HG03520 (cell line): Measurements from ENCODE around the gene OR1L6.

Source experiments
- ATAC-seq: cut with Tn5 transposase; IDR thresholded peaks from one replicate; pipeline ENCODE4 v1.9.1; 2021; ENCODE audit warnings: mild to moderate bottlenecking, moderate library complexity; ENCODE audit not compliant: unreplicated experiment

The OR1L6 gene, protein sequence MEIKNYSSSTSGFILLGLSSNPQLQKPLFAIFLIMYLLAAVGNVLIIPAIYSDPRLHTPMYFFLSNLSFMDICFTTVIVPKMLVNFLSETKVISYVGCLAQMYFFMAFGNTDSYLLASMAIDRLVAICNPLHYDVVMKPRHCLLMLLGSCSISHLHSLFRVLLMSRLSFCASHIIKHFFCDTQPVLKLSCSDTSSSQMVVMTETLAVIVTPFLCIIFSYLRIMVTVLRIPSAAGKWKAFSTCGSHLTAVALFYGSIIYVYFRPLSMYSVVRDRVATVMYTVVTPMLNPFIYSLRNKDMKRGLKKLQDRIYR

DNA sequence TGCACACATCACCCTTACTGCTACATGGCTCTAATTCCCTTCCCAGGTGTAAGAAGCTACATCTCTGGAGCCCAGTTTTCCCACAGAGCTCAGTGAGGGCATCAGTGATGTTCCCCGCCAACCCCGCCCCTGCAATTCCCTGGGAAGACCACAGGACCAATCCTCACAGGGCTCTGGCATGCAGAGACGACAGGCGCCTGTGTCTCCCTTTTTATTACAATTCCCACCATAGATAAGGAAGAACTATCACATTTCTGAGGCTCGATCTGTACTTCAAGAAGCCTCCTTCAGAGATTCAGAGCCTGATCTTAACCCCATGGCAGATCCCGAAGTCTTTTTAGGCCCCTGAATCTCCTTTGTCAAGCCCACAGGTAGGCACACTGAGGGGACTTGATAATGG is at the start of gene OR1L6:
Gene OR1L6 (plus strand): TSS at position 301 of the 400 bp plus-strand sequence. CDS start 7,545 bp downstream, outside the sequence.
- no peak for ATAC-seq

DNA sequence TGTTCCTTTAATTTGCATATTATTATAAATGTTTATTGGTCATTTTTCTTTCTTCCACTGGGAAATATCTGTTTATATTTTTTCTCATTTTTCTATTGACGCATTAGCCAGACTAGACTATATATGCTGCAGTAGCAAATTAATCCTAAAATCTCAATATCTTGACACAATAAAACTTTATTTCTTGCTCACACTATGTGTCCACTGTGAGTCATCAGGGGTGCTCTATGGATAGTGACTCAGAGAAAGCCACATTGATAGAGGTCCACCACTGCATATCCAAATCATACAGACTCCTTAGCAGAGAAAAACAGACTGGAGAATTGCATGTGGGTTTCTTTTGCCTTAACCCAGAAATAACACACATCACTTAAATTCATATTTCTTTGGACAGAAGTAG is 46.4 kb upstream of the OR1L6 start:
- no peak for ATAC-seq

DNA sequence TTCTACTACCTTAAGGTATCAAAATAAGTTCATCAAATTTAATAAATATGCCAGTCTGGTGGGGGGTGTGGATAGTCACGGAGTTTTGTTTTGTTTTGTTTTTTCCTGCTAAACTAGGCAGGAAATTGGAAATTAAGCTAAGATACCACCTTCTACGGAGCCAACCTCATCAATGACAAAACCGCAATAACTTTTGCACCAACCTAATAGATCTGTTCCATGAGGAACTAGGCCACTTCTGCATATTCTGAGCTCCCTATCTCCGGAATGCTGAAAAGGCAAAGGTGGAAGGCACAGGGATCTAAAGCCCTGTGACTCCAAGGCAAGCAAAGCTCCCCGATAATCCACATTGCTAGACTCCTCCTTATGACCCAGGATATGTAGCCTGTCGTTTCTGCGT is 24.1 kb upstream of the OR1L6 start:
- no peak for ATAC-seq

DNA sequence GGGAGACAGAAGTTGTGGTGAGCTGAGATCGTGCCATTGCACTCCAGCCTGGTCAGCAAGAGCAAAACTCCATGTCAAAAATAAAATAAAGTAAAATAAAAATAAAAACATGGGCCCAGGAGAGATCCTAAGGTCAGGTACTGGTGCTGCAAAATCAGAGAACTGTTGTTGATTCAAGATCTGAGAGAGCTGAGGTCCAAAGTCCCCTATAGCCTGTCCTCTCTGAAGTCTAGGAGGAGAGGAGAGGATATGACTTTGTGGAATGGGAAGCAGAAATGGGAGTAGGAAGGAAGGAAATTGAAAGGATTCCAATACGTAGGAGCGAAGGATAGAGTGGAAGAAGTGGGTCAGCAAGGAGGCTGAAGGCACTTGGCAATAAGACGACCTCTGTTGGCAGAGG is 22.9 kb upstream of the OR1L6 start:
- ATAC-seq = no peak

DNA sequence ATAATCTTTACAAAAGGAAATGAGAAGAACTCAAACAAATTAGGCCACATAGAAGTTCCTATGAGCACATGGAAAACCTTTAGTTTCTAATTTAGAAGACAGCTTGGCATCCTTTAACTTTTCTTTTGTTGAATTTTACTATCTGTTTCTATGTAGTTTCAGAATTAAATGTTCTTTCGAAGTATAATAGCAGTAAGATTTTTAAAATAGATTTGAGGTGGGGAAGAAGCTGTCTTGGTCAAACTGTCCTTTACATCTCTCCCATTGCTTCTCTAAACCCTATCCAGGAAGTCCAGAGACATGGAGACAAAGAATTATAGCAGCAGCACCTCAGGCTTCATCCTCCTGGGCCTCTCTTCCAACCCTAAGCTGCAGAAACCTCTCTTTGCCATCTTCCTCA is 18.4 kb upstream of the OR1L6 start, which contains the start of gene OR1L4:
Gene OR1L4 (plus strand): TSS at position 301 of the 400 bp plus-strand sequence. CDS start 0 bp downstream, at position 301.
- ATAC-seq = no peak

DNA sequence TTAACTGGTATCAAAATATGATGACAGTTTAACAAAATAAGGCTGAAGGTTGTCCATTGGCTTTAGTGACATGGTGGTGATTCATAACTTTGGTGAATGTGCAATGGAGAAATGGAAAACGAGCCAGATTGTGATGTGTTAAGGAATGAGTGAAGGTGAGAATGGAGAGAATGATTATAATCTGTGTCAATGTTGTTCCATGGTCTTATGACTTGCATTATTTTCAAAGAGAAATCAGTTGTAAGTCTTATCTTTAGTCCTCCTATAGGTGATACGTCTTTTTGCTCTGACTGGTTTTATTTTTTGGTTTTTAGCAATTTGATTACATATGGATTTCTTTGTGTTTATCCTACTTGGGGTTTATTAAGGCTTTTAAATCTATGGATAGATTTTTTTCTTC is 12.7 kb downstream of the OR1L6 start:
- no peak for ATAC-seq

DNA sequence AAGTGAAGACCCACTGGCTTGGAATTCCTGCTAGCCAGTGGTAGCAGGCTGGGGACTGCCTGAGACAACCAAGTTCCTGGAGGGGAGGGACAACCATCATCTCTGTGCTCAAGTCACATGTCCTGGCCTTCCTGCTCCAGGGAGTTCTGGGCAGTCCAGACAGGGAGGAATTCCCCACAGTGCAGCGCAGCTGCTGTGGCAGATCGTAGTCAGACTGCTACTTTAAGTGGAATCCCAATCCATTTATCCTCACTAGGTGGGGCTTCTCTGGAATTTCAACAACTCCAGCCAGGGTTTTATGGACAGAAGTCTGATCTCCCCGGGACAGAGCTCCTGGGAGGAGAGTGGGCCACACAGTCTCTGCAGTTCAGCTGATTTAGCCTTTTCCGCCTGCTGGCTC is 25.7 kb downstream of the OR1L6 start:
- no peak for ATAC-seq

DNA sequence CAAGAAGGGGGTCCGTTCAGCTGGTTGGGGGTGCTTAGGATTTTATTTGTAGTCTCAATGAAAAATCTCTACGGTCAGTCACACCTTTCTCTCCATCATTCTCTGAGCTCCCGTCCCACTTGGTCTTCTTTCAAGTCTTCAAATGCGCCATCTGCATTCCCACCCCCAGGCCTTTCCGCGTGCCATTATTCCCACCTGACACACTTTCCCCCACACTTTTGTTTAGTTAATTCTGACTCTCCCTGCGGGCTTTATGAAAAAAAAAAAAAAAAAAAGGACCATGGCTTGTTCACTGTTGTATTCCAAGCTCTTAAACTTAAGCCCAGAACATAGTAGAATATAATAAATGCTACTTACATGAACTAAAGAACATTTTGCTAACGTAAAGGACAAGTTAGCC is 34.9 kb downstream of the OR1L6 start:
- ATAC-seq = no peak

DNA sequence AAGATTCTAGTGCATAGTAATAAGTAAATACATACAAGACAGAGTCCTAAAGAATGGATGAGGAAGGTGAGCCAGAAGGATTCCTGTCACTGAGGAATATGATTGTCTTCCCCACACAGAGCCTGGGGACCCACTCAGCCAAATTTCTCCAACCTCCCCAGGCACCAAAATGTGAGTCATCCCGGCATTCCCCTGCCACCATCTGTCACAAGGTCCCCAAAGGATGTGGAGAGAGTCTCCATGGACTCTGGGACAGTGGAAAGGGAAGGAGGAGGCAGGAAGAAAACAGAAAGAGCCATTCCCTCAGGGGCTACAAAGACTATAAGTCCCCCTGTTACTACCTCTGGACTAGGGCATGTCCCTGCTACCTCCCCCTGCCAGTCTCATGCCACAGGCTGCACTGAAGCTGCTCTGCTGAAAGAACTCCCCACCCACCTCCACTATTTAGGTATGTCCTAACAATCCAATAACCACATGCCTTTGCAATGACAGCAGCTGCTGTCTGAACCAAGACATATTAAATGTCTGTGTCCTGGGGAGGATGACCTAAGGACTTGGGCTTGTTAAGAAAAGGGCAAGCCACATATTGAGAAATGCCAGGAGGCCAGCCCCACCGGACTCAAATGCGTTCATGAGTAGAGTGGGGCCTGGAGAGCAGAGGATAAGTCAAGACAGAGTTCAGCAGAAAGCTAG is 36.0 kb downstream of the OR1L6 start:
- no peak for ATAC-seq

DNA sequence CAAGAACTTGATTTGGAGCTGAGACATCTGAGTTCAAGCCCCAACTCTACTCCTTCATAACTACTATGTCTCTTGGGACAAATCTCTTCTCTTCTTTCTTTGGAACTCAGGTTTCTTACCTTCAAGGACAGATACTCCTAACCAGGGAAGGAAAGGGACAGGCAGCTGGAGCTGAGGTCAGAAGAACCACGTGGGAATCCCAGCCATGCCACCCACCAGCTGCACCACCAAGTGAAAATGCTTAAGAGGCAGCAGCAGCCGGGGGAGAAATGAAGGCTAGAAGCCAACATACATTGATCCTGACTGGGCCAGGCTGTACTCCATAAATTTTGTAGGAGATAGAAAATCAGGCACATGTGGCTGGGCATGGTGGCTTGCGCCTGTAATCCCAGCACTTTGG is 37.1 kb downstream of the OR1L6 start:
- ATAC-seq = no peak

DNA sequence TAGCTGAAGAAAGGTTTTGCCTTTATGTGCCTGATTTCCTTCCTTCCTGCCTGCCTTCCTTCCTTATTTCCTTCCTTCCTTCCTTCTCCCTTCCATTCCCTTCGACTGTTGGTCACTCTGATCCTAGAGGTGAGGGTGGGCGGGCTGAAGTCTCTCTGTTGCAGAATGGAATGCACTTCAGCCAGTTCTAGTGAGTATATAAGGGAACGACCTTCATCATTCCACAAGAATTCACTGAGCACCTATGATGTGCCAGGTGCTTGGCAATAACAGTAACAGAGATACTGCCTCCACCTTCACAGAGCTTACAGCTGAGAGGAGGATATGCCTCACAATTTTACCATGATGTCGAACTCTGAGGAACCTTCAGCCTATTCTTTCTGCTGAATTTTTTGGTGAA is 37.9 kb downstream of the OR1L6 start:
- no peak for ATAC-seq

DNA sequence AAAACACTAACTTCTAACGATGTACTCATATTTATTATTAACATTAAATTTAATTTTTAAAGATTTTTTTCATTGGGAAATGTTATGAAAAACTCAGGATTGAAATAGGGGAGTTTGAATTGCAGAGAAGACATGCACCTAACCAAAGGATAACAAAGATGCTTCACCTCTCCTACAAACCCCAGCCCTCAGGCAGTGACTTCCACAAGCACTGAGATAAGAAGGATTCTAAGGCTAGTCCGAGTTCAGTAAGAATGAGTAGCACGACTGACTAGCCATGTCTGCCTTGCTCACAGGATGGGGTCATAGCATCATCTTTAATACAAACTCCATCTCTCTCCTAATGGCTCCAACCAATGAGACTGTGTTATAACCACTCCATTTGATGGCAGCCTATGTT is 39.6 kb downstream of the OR1L6 start:
- no peak for ATAC-seq

DNA sequence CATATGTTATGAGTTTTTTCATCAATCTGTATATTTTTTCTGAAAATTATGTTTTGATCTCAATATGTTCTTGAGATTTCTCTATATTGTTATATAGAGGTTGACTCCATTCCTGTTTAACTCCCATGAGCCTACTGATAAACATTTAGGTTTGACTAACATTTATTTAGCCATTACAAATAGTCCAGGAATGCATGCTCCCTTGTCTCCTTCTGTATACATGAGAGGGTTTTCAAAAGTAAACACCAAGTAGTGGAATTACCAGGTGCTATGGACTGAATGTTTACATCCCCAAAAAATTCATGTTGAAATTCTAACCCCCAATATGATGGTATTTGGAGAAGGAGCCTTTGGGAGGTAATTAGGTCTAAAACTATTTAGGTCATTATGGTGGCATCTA is 43.2 kb downstream of the OR1L6 start:
- no peak for ATAC-seq

DNA sequence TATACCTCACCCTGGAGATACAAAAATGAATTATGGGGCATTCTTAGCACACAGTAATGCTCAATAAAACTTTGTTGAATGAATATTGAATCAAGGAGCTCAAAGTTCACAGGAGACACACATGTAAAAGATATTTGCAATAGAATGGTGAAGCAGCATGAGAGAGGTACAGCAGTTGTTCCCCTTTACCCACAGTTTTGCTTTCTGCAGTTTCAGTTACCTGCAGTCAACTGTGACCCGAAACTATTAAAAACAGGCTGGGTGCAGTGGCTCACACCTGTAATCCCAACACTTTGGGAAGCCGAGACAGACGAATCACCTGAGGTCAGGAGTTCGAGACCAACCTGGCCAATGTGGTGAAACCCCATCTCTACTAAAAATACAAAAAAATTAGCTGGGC is 44.2 kb downstream of the OR1L6 start:
- ATAC-seq = no peak

DNA sequence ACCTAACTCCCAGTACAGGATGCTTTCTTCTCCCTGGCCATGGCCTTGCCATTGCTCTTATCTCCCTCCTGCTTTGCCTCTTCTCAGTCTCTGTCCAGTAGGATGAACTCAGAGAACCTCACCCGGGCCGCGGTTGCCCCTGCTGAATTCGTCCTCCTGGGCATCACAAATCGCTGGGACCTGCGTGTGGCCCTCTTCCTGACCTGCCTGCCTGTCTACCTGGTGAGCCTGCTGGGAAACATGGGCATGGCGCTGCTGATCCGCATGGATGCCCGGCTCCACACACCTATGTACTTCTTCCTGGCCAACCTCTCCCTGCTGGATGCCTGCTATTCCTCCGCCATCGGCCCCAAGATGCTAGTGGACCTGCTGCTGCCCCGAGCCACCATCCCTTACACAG is 46.7 kb downstream of the OR1L6 start, which contains the start of gene OR5C1:
Gene OR5C1 (plus strand): TSS at position 103 of the 400 bp plus-strand sequence. CDS start 0 bp downstream, at position 103.
- ATAC-seq = no peak

DNA sequence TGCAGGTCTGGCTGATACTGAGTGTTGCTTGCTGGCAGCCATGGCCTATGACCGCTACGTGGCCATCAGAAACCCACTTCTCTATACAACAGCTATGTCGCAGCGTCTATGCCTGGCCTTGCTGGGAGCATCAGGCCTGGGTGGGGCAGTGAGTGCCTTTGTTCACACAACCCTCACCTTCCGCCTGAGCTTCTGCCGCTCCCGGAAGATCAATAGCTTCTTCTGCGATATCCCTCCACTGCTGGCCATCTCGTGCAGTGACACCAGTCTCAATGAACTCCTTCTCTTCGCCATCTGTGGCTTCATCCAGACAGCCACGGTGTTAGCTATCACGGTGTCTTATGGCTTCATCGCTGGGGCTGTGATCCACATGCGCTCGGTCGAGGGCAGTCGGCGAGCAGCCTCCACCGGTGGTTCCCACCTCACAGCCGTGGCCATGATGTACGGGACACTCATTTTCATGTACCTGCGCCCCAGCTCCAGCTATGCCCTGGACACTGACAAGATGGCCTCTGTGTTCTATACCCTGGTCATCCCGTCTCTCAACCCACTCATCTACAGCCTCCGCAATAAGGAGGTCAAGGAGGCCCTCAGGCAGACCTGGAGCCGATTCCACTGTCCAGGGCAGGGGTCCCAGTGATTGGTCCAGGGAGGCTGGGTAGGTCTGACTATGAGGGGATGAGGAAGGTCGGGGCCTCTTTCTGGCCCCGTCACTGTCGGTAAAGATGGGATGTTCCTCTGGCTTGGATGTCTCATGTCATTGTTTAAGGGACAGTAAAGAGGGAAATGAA is 47.3 kb downstream of the OR1L6 start:
- ATAC-seq = no peak

DNA sequence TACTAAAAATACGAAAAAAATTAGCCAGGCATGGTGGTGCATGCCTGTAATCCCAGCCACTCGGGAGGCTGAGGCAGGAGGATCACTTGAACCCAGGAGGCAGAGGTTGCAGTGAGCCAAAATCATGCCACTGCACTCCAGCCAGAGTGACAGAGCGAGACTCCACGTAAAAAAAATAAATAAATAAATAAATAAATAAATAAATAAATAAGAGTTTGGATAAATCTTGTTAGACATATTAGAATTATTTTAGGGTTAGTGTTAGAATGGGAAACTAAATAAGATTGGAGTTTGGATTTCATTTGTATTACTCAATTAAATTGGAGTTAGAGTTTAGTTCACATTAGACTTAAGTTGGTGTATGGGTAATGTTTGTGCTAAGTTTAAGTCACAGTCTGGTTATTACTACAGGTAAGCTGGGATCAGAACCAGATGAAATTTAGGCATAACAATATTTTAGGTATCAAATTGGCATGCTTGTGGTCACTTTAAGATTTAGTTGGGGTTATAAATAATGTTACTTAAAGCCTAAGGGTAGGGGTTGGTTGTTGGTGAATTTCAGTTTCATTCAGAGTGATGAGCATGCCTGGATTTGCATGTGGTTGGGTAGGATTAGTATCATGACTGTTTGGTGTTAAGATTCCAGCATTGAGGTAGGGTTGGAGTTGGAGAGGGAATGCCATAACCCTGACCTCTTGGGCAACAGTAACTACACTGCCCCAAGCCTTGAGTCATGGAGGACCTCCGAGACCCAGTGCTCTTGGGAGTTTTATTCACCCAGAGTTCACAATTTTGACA is 50.0 kb downstream of the OR1L6 start:
- no peak for ATAC-seq

DNA sequence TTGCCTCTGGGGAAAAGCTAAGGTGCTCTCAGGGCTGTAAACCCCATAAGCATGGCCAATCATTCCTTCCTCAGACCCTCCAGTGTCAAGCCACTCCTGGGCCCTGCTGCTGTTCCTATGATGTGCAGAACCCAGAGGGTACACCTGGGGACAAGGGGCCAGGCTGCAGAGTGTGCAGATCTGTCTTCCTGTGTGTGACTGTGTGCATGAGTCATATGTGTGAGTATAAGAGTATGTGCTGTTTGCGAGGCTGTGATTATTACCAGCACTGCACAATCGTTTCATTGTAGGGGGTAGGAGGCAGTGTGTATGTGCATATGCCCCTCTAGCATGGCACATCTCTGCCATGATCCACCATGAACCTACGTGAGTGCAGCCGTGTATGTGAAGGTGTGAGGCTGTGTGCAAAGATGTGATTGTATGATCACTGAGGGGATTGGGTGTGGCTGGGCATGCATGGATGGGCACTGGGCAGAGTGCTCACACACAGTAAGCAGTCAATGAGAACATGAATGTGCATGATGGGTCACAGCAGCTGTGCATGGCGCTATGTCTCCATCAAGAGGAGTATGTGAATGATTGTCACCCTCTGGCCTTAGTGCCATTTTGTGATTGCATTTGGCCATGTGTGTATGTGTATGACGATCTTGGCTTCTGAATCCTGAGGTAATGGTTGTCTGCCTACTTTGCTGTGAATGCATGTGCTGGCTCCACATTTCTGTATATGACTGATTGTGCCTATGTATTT is 55.4 kb downstream of the OR1L6 start:
- ATAC-seq = no peak
